HepG2 (cell line): ENCODE measurements around the gene NSD2. TPM values are rescaled to one million over a fixed set of nuclear protein-coding genes. Genes with fewer than 3 reads are reported as not detected.

ENCODE experiments used
- ARNT ChIP-seq: fragments of 450-650 bp; IDR thresholded peaks from 2 replicates; pipeline ENCODE4 v1.6.1; 2017
- MAFG ChIP-seq: sonication (generic); formaldehyde crosslinking; IDR thresholded peaks from 2 replicates; pipeline ENCODE4 v1.5.1; 2020; ENCODE audit warnings: mild to moderate bottlenecking, missing genetic modification reagents
- PPARG ChIP-seq: conservative IDR thresholded peaks from 2 replicates; pipeline ENCODE4 v1.6.1; 2016; ENCODE audit warnings: missing biosample characterization, missing genetic modification reagents
- RFX1 ChIP-seq: fragments of 450-650 bp; IDR thresholded peaks from 2 replicates; pipeline ENCODE4 v1.6.1; 2017
- TBX2 ChIP-seq: sonication (generic); formaldehyde crosslinking; IDR thresholded peaks from 2 replicates; pipeline ENCODE4 v1.5.0; 2020; ENCODE audit warnings: missing genetic modification reagents, mild to moderate bottlenecking, borderline replicate concordance
- polyA plus RNA-seq, 8 experiments: library from polyadenylated mRNA; depleted of rRNA in 3 of 8; stranded (reverse) in 7 of 8; unstranded in 1 of 8; fragments of >200 nt; fragmentation: Illumina TruSeq in 4 of 8; extraction: Trizol in 4 of 8; gene quantifications; 2 replicates each; pipeline versions ENCODE4 v1.2.1 to v1.2.3, GENCODE V29; 2011 to 2016; ENCODE audit warnings: low read depth in 4 of 8, missing spikeins in 1 of 8, mixed read lengths in 1 of 8; ENCODE audit not compliant: insufficient read depth in 1 of 8
- total RNA-seq, 5 experiments: library from RNA; depleted of rRNA; stranded (reverse); fragments of >200 nt; fragmentation: Illumina TruSeq; extraction: Trizol; gene quantifications; 2 replicates each; pipeline ENCODE4 v1.2.3, GENCODE V29; 2016; ENCODE audit warnings: low read depth in 1 of 5
- TF ChIP-seq, protein P1 (sequence below): sonication (generic); formaldehyde crosslinking; IDR thresholded peaks from 2 replicates; pipeline ENCODE4 v1.4.0; 2020; ENCODE audit warnings: mild to moderate bottlenecking, missing genetic modification reagents
- TF ChIP-seq, protein P2 (sequence below): sonication (generic); formaldehyde crosslinking; IDR thresholded peaks from 2 replicates; pipeline ENCODE4 v1.4.0; 2020; ENCODE audit warnings: low read depth, mild to moderate bottlenecking, missing genetic modification reagents
- TF ChIP-seq, protein P3 (sequence below): sonication (generic); formaldehyde crosslinking; IDR thresholded peaks from 2 replicates; pipeline ENCODE4 v1.4.0; 2020; ENCODE audit warnings: mild to moderate bottlenecking, missing genetic modification reagents
- TF ChIP-seq, protein P4 (sequence below), 2 experiments: IDR thresholded peaks; 2 replicates each; pipeline ENCODE4 v1.6.1; 2011 to 2012; ENCODE audit warnings: low read length in 2 of 2, borderline replicate concordance in 1 of 2, low read depth in 1 of 2, mild to moderate bottlenecking in 1 of 2, moderate library complexity in 1 of 2

NSD2 gene
- total and polyA plus RNA-seq, 2 of the 13 experiments (the other 11 are each of a cell fraction or from before 2014, with no cell fraction given), result 22.0 to 65.9 TPM

DNA sequence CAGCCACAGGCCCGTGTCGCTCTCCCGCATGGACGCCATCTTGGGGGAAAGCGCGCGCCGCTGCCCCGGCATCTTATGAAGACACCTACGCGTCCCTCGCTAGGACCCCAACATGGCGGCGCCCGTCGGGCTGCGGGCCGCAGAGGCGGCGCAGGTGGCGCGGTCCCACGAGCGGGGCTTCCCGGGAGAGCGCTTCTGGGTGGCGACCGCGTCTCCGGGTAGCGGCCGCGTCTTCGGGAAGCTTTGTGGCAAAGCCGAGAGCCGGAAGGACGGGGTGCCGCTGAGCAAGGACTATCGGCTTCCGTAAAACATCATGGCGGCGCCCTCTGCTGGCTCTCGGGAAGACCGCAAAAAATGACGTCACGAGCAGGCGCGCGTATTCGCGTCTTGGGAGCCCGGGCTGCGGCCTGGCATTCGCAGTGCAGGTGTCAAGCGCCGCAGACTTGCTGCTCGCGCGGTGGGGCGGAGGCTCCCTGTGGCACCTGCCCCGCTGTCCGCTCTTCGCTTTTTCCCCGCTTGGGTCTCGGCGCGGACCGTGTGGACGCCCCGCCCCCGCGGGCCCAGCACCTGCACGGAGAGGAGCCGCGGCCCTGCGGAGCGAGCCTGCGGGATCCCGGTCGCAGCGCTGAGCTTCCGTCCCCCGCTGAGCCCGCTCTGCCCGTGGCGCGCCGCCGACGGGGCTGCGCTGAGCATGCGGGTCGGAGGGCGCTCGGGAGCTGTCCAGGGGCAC, 137.9 kb downstream of the NSD2 start, which contains the start of gene NELFA (continued):
- TF ChIP-seq, protein P1, sequence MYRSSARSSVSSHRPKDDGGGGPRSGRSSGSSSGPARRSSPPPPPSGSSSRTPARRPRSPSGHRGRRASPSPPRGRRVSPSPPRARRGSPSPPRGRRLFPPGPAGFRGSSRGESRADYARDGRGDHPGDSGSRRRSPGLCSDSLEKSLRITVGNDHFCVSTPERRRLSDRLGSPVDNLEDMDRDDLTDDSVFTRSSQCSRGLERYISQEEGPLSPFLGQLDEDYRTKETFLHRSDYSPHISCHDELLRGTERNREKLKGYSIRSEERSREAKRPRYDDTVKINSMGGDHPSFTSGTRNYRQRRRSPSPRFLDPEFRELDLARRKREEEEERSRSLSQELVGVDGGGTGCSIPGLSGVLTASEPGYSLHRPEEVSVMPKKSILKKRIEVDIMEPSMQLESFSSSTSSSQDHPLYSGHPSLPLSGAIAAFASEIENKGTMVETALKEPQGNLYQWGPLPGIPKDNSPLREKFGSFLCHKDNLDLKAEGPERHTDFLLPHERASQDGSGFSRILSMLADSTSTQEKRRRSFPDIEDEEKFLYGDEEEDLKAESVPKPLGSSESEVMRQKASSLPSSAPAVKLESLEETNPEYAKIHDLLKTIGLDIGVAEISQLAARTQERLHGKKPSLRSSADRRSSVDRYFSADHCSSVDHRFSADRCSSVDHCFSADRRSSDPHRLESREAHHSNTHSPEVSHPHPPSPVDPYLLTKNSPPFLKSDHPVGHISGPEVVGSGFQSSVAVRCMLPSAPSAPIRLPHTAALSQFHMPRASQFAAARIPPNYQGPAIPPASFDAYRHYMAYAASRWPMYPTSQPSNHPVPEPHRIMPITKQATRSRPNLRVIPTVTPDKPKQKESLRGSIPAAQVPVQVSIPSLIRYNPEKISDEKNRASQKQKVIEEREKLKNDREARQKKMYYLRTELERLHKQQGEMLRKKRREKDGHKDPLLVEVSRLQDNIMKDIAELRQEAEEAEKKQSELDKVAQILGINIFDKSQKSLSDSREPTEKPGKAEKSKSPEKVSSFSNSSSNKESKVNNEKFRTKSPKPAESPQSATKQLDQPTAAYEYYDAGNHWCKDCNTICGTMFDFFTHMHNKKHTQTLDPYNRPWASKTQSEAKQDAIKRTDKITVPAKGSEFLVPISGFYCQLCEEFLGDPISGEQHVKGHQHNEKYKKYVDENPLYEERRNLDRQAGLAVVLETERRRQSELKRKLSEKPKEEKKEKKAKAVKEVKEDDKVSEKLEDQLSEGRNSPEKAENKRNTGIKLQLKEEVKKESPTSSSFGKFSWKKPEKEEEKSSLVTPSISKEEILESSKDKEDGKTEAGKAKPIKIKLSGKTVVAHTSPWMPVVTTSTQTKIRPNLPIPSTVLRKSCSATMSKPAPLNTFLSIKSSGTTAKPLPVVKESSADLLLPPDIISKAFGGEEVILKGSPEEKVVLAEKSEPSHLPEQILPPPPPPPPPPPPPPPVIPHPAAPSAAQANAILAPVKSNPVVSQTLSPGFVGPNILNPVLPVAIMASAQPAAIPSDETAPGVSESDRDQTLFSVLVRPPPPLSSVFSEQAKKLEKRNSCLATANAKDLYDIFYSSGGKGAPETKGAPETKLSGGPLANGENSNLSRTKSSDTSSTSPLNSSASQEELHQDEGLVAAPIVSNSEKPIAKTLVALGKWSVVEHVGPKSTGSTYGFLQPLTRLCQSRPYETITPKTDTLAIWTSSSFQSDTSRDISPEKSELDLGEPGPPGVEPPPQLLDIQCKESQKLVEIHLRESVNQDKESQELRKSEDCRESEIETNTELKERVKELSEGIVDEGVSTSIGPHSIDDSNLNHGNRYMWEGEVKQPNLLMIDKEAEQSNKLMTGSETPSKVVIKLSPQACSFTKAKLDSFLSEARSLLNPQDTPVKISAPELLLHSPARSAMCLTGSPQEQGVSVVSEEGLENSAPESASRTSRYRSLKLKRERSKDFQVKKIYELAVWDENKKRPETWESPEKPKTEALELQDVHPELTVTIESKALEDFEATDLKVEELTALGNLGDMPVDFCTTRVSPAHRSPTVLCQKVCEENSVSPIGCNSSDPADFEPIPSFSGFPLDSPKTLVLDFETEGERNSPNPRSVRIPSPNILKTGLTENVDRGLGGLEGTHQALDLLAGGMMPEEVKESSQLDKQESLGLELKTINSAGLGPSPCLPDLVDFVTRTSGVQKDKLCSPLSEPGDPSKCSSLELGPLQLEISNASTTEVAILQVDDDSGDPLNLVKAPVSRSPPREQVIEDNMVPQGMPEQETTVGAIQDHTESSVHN (CRISPR knock-in tag), result 0 out of 2 replicates have a peak, but pooled peaks have one; percentile 12
- TF ChIP-seq, protein P2, sequence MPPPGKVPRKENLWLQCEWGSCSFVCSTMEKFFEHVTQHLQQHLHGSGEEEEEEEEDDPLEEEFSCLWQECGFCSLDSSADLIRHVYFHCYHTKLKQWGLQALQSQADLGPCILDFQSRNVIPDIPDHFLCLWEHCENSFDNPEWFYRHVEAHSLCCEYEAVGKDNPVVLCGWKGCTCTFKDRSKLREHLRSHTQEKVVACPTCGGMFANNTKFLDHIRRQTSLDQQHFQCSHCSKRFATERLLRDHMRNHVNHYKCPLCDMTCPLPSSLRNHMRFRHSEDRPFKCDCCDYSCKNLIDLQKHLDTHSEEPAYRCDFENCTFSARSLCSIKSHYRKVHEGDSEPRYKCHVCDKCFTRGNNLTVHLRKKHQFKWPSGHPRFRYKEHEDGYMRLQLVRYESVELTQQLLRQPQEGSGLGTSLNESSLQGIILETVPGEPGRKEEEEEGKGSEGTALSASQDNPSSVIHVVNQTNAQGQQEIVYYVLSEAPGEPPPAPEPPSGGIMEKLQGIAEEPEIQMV (CRISPR knock-in tag), result peak; percentile 90
- TF ChIP-seq, protein P3, sequence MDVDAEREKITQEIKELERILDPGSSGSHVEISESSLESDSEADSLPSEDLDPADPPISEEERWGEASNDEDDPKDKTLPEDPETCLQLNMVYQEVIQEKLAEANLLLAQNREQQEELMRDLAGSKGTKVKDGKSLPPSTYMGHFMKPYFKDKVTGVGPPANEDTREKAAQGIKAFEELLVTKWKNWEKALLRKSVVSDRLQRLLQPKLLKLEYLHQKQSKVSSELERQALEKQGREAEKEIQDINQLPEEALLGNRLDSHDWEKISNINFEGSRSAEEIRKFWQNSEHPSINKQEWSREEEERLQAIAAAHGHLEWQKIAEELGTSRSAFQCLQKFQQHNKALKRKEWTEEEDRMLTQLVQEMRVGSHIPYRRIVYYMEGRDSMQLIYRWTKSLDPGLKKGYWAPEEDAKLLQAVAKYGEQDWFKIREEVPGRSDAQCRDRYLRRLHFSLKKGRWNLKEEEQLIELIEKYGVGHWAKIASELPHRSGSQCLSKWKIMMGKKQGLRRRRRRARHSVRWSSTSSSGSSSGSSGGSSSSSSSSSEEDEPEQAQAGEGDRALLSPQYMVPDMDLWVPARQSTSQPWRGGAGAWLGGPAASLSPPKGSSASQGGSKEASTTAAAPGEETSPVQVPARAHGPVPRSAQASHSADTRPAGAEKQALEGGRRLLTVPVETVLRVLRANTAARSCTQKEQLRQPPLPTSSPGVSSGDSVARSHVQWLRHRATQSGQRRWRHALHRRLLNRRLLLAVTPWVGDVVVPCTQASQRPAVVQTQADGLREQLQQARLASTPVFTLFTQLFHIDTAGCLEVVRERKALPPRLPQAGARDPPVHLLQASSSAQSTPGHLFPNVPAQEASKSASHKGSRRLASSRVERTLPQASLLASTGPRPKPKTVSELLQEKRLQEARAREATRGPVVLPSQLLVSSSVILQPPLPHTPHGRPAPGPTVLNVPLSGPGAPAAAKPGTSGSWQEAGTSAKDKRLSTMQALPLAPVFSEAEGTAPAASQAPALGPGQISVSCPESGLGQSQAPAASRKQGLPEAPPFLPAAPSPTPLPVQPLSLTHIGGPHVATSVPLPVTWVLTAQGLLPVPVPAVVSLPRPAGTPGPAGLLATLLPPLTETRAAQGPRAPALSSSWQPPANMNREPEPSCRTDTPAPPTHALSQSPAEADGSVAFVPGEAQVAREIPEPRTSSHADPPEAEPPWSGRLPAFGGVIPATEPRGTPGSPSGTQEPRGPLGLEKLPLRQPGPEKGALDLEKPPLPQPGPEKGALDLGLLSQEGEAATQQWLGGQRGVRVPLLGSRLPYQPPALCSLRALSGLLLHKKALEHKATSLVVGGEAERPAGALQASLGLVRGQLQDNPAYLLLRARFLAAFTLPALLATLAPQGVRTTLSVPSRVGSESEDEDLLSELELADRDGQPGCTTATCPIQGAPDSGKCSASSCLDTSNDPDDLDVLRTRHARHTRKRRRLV (CRISPR knock-in tag), result no peak; the same call in 1 of the 2 replicates
- TF ChIP-seq PPARG, result peak; percentile 66; the same call in 1 of the 2 replicates
- TF ChIP-seq, protein P4, sequence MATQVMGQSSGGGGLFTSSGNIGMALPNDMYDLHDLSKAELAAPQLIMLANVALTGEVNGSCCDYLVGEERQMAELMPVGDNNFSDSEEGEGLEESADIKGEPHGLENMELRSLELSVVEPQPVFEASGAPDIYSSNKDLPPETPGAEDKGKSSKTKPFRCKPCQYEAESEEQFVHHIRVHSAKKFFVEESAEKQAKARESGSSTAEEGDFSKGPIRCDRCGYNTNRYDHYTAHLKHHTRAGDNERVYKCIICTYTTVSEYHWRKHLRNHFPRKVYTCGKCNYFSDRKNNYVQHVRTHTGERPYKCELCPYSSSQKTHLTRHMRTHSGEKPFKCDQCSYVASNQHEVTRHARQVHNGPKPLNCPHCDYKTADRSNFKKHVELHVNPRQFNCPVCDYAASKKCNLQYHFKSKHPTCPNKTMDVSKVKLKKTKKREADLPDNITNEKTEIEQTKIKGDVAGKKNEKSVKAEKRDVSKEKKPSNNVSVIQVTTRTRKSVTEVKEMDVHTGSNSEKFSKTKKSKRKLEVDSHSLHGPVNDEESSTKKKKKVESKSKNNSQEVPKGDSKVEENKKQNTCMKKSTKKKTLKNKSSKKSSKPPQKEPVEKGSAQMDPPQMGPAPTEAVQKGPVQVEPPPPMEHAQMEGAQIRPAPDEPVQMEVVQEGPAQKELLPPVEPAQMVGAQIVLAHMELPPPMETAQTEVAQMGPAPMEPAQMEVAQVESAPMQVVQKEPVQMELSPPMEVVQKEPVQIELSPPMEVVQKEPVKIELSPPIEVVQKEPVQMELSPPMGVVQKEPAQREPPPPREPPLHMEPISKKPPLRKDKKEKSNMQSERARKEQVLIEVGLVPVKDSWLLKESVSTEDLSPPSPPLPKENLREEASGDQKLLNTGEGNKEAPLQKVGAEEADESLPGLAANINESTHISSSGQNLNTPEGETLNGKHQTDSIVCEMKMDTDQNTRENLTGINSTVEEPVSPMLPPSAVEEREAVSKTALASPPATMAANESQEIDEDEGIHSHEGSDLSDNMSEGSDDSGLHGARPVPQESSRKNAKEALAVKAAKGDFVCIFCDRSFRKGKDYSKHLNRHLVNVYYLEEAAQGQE (IDR thresholded peaks at IDR 0.05; ENCODE audit: borderline replicate concordance in 1 of 2, low read depth in 1 of 2, low read length in 2 of 2), result peak in 1 of 2 experiments; percentile 66; a peak in 1 of 4 replicates
- TF ChIP-seq RFX1, result no peak
- no peak for TF ChIP-seq ARNT
- peak; percentile 91; the same call in 1 of the 2 replicates for TF ChIP-seq TBX2 (CRISPR knock-in tag)
- peak; percentile 4; the same call in 1 of the 2 replicates for TF ChIP-seq MAFG (CRISPR knock-in tag)
